Cortex of kidney (tissue), 1 donor: Measurements from ENCODE around the gene AHCTF1.
"Not testable (repeated sequence)": the region's sequence is repeated elsewhere in the genome, so short reads cannot be mapped to it uniquely, and the experiment has no call there.

ENCODE experiments used
- DNase-seq: peaks from one replicate; lab custom pipeline; 2025; lab: John Stamatoyannopoulos, UW

AHCTF1 gene

DNA sequence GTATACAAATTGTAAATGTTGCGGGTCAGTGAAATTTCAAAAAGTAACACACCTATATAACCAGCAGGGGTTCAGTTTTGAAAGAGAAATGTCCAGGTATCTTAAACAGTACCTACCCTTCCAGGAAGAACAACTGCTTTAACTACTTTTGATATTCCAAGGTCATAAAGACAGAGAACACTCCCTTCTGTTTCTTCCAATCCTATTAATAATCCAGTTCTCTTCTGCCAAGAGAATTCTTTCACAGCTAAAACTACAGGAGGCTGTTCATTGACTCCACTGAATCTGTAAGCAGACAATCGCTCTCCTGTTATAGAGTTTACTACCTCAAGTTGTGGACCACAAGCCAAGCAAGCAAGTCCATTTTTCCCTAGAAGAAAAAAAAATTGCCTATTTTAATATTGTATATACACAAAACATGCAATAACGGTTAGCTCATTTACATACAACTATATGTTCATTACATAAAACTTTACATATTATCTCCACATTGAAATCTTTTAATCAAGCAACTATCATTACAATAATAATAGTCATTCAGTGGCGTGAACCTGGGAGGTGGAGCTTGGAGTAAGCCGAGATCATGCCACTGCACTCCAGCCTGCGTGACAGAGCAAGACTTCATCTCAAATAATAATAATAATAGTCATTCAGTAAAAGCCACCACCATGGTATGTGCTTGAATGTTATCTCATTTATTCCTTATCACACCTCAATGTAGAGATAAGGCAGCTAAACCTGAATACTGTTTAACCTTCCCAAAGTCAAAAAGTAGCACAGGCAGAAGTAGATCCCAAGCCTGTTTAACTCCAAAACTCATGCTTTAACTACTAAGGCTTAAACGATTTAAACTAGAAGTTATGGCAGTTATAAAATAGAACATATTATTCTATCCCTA, 15.5 kb downstream of the AHCTF1 start:
- not testable (repeated sequence) for DNase-seq

DNA sequence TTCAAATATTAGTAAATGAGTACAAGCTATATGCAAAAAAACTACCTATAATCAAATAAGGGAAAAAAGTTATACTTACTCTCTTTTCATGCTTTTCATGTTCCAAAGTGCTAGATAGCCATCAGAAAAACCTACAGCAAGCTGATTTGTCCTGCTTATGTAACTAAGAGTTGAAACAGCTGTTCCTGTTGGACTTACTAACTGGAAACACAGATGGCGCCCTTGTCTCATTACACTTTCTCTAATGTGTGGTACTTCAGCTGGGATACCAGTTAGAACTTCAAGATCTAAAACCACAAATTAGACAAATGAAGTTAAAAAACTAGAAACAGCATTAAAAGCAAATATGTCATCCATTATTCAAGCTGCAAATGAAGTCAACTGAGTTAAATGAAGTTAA, 24.3 kb downstream of the AHCTF1 start:
- DNase-seq = no peak

DNA sequence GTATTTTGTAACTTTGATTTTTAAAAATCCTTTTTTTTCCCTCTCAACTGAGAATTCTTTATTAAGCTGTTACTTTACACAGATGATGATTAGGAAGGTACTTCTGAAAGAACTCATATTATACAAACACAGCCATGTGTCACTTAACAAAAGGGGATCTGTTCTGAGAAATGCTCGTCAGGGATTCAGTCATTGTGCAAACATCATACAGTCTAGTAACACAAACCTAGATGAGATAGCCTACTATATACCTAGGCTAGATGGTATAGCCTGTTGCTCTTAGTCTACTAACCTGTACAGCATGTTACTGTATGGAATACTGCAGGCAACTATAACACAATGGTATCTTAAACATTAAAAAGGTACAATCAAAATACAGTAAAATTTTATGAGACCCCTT, 24.9 kb downstream of the AHCTF1 start:
- no peak for DNase-seq

DNA sequence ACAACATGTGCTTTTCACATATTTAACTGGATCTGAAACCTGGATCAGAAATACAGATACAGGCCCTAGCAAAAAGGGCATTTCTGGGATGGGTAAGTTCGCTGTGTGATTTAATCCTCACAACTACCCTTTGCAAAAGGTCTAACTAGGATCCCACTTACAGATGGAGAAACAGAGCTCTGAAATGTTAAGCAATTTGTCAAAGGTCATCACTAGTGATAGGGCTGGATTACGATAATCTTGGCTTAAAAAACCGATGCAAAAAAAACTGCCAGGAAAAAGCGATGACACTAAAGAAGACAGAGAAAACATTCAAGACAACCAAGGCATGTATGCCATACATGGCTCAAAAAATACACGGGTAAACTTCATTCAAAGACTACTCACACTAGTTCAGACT, 29.9 kb downstream of the AHCTF1 start:
- no peak for DNase-seq

DNA sequence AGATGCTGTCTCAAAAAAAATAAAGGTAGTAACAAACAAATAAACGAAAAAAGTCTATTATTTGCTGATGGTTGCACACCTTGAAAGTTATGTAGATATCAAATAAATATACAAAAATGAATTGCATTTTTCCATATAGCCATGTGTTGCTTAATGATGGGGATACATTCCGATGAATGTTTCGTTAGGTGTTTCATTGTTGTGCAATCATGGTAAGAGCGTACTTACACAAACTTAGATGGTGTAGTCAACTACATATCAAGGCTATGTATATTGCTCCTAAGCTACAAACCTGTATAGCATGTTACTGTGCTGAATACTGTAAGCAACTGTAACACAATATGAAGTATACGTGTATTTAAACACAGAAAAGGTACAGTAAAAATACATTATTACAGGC, 34.4 kb downstream of the AHCTF1 start:
- no peak for DNase-seq

DNA sequence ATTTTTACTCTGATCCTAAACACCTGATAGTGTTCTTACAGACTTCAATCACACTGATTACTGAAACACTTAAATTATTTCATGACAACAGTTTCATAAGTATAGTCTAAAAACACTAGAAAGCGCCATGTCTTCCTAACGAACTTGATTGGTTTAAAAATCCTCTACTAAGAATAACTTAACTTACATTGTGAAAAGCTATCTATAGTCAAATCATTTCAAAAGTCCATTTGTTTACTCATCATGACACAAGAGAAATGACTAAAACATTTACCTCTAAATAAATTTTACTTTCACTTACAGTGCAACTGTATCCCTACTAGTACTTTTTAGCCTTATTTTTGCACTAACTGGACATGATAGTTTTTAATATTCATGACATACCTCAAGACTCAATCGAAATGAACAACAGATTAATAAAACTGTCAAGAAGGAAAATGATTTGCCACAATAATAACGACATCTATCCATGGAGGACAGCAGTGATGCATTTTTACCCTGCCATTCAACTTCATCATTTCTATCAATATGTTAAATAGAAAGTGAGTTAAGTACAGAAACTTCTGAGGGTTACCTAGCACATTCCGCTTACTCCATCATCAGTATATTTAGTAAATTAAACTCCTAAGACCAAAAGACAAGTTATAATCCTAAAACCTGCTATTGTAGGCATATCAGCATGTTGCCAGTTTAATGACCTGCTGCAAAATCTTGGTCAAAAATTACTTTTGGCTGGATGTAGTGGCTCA, 38.4 kb downstream of the AHCTF1 start:
- DNase-seq = no peak

DNA sequence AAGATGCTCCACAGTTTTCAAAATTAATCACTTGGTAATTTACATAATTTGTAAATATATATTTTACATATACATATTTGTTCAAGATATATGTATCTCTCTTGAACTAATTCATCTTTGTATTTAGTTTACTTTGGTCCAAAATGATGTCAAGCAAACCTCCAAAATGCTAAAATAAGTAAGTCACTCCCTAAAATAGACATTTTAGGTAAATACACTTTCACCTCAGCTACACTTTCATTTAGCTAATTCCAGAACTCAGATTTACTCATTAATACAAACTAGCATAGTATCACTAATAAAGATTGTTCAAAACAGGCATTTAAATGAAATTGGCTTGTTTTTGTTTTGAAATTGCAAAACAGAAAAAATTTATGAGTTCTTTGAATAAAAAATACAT, 40.6 kb downstream of the AHCTF1 start:
- DNase-seq = no peak

DNA sequence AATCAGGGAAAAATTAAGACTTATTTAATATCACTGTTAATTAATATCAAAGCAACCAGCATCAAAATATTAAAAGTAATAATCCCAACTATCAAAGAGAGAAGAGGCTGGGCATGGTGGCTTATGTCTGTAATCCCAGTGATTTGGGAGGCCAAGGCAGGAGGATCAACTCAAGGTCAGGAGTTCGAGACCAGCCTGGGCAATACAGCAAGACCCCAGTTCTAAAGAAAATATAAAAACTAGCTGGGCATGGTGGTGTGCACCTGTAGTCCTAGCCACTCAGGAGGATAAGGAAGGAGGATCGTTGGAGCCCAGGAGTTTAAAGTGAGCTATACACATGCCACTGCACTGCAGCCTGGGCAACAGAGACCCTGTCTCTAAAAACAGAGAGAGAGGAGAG, 43.2 kb downstream of the AHCTF1 start:
- no peak for DNase-seq

DNA sequence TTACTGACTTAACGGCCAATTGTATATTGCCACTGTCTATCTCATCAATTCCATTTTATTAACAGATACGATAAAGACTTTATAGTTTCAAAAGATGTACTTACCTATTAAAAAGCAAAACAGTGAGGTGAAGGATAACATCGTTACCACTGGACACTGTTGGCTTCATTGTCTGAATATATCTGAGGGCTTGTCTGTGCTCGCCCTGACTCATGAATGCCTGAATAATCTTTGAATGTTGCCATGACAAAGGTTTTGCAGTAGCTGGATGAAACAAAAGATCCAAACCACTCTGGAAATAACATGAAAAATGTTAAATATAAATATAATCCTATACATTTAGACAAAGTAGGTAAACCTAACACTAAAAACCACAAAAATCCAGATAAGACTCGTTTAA, 46.4 kb downstream of the AHCTF1 start:
- DNase-seq = not testable (repeated sequence)

DNA sequence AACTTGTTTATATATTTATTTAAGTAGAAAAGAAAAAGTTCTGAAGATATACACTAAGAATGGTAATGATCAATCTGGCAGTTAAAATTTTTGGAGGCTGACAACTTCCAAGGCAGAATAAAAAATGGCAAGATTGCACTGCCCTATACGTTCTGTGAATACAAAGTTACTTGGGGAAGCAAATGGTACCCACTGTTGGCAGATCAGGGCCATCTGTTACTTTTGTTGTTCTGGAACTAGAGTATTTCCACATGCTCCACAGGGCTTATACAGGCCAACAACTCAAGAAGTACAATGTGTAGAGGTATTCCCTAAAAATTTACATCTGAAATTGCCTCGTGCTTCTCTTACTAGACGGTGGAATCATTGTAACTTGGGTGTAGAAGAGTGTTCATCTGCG, 53.2 kb downstream of the AHCTF1 start:
- no peak for DNase-seq

DNA sequence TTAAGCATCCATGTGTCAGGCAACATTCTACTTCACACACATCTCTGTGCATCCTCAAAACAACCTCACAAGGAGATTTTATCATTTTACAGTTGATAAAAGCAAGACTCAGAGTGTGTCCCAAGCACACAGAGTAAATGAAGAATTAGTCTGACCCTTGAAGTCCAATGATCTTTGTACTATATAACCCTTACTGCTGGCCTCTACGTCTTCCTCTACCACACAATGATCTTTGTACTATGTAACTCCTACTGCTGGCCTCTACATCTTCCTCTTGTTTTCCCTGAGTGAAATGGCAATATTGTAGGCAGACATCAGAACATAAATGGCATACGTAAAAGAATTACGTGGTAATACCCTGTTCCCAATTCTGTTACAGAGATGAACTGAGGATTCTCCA, 55.3 kb downstream of the AHCTF1 start:
- DNase-seq = no peak

DNA sequence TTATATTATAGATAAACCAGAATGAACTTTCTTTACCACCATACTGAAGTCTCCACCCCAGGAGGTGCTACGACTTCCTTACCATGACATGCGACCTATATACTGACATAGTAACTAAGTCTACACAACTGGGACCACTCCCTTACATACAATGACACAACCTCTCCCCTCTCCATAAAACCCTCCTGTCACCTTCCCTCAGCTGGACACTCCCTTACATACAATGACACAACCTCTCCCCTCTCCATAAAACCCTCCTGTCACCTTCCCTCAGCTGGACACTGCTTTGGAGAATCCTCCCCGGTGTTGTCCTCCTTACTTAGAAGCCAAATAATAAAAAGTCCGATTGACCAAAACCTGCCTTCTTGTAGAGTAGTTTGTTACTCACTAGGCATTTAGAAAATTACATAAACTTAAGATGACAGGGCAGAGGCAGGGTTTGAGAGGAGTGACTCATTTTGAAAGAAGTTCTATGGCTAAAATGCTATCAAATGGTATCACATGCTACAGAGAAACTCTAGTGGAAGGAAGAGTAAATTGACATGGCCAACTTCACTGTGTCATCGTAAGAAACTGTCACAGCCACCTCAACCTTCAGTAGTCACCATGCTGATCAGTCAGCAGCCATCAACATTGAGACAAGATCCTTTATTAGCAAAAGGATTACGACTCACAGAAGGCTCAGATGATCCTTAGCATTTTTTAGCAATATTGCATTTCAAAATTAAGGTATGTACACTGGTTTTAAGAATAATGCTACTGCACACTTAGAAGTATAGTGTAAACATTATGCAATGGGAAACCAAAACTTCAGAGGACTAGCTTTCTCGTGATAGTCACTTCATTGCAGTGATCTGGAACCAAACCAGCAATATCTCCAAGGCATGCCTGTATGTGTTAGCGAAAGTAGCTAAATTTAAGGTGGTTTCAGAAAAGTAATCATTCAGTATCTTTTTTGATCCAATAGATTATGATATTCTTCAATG, 56.4 kb downstream of the AHCTF1 start:
- no peak for DNase-seq

DNA sequence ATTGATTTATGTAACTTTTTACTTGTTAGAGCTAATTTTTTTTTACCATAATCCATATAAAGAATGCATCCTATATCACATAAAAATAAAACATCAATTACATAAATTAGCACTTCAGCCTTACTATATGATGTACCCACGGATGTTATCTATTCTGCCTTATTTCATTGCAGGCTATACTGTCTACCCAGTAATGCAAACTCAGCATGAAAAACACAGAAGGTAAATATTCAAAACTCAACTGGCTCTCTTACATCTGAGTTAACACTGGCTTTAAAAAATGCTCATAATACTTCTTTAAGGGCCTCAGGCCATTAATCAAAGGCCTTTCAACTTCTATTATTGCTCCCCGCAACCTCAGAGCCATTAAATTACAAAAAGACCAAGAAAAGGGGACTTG, 65.8 kb downstream of the AHCTF1 start:
- no peak for DNase-seq

DNA sequence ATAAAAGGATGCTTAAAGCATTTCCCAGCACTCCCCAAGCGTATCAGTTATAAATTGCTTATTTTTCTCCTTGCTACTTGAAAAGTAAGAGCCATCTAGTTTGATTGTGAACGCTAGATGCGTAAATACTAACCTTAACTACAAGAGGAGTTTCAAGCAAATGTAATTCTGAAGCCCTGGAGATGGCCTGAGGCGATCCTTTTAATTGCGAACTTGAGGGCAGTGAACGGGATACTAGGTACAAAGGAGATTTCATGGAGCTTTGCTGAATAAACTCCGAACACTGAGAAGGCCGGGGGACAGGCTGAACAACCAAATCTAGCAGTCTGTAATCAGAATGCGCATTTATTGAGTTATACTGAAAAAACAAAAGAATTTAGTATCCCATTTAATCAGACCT, 68.0 kb downstream of the AHCTF1 start:
- not testable (repeated sequence) for DNase-seq

DNA sequence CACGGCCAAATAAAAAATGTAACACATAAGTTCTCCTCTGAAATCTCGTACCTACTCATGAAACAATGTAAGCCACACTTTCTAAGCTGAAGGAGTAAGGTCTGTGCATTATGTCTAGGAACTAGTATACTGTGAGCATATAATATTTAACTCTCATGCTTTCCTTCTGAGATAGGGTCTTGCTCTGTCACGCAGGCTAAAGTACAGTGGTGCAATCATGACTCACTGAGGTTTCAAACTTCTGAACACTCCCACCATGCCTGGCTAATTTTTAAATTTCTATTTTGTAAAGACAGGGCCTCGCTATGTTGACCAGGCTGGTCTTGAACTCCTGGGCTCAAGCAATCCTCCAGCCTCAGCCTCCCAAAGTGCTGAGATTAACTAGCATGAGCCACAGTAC, 71.3 kb downstream of the AHCTF1 start:
- DNase-seq = no peak

DNA sequence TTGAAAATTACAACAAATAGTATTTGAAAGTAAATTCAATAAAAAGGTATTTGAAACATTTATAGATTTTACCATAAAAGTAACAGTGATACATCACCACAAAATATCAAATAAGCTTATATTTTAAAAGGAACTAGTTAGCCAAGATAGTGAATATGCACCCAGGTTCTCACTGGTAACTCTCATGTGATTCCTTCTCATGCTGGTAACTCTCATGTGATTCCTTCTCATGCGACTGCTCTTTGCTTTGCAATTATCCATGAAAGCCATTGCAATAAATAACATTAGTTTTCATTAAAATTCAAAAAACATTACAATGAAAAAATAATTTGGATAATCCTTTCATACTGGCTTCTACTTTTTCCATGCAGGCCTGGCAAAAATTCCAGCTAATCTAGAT, 75.4 kb downstream of the AHCTF1 start:
- no peak for DNase-seq

DNA sequence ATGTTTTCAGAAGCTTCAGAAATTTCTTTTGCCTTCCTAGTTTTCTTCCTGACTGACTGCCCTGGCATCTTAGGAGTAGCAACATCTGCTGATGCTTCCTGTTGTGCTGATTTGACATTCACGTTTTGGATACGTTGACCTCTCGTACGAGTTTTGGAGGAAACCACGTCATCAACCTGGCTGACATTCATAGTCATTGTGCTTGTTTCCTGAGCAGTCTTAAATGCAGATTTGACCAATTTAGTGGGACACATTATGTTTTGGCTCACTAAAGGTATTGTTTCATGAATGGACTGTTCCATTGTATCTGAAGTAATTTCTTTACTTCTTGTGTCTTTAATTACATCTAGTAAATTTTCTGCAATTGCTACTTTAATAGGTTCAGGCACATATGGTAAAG, 81.1 kb downstream of the AHCTF1 start:
- not testable (repeated sequence) for DNase-seq

DNA sequence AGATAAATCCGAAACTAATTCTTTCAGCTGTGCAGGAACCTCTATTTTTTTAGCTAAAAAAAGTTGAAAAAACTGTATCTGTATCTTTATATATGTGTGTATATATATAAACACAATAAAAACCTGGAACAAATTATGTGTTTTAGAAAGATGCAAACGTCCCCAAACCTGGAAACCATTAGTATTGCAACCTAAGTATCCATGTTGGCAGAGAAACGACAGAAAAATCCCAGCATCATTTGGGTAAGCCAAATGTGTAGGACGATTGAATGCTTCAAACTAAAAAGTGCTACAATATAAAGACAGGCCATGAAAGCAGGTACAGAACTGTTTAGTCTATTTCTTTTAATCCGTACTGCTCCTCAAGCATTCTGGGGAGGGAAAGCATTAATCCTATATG, 87.9 kb downstream of the AHCTF1 start:
- DNase-seq = no peak

DNA sequence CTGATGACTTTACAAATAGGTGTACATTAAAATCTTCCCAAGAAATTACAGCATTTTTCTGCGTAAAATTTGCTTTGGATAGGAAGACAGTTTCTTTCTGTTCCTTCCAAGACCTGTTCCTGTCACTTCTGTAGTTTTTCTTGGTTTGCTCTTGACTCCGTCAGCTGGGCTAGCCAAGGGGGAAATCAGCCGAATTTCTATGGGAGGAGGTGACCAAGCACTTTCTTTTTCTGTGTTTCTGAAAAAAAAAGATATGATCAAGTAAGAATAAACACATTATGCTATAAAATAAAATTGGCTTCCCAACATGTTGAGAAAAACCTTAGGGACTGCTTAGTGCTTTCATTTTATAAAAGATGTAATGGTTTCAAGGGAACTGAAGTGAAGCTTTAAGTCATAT, 91.0 kb downstream of the AHCTF1 start:
- not testable (repeated sequence) for DNase-seq

DNA sequence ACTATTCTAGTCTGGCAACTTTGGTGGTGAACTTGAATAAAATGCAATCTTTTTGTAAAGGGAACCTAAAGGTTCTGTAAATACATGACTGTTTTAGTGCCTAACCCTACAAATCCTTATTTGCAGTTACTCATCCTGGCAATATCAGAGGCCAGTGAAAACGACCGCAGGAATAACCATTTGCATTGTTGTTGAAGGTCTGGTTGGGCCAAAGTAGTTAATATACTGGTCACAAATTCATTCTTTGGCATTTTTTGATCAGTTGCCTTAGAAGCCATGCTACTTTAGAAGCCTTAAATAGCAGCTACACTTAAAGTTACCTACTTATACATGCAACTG, 93.7 kb downstream of the AHCTF1 start:
- DNase-seq = no peak

DNA sequence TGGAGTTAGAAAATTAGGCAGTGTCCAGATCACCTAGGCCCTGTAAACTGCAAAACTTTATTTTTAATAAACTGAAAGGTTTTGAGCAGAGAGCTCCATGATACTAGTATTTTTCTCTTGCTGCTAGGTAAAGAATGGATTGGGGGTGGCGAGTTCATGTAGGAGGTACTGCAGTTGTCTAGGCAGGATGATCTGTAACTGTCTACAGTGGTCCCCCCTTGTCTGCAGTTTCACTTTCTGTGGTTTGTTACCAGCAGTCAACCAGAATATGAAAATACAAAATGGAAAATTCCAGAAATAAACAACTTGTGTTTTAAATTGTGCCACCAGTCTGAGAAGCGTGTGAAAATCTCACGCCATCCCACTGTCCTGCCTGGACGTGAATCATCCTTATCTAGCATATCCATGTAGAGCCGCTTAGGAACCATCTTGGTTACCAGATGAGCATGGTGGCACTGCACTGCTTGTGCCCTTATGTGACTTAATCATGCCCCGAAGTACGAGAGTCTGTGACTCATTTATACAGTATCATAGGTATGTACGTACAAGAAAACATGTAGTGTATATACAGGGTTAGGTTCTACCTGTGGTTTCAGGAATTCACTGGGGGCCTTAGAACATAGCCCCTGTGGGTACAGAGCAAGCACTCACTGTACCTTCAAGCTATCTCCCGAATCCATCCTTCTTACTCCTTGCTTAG, 94.2 kb downstream of the AHCTF1 start:
- DNase-seq = no peak
